Ovary (tissue), 3 donors: Measurements from ENCODE around the gene PLEKHH3.

Experiments used
- POLR2A ChIP-seq: fragments of 450-650 bp; IDR thresholded peaks from one replicate; pipeline ENCODE4 v1.6.1; 2017; ENCODE audit warnings: antibody characterized with exemption, mild to moderate bottlenecking, moderate library complexity
- TF ChIP-seq, protein P1 (sequence below), 3 donors: fragments of 450-650 bp in 2 of 3; fragments of 200-600 bp in 1 of 3; IDR thresholded peaks; one replicate each; pipeline versions ENCODE4 v1.5.1 to v1.8.0; 2016 to 2022; ENCODE audit warnings: antibody characterized with exemption in 3 of 3, mild to moderate bottlenecking in 1 of 3
- donor health status: DM: no; HTN: no; CAD: no.

DNA sequence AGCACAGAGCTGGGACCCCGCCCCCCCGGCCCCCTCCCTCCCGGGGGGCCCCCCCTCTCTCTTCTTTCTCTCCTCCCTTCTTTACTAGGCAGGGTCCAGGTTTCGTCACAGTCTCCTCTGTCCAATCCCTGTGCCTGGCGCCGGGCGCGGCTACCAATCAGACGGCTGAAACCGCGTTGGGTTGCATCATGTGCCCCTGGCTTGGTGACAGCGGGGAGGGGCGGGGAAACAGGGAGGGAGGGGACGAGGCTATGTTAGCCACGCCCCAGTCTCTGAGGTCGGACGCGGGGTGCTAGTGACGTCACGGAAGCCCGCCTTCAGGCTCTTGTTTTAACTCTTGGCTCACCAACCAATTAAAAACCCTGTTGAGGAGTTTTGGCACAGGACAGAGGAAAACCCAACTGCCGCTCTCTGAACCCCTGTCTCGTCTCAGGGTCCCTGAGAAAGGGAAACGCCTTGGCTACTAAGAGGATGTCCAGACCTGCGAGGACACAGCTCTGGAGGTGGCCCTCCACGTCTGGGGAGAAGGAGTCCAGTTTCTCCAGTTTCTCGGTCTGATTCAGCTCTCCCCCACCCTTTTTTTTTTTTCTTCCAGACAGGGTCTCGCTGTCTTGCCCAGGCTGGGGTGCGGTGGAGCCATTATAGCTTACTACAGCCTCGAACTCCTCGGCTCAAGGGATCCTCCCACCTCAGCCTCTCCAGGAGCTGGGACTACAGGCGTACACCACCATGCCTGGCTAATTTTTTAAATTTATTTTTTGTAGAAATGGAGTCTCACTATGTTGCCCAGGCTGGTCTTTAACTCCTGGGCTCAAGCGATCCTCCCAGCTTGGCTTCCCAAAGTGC, 441 bp upstream of the PLEKHH3 start:
- TF ChIP-seq, protein P1, sequence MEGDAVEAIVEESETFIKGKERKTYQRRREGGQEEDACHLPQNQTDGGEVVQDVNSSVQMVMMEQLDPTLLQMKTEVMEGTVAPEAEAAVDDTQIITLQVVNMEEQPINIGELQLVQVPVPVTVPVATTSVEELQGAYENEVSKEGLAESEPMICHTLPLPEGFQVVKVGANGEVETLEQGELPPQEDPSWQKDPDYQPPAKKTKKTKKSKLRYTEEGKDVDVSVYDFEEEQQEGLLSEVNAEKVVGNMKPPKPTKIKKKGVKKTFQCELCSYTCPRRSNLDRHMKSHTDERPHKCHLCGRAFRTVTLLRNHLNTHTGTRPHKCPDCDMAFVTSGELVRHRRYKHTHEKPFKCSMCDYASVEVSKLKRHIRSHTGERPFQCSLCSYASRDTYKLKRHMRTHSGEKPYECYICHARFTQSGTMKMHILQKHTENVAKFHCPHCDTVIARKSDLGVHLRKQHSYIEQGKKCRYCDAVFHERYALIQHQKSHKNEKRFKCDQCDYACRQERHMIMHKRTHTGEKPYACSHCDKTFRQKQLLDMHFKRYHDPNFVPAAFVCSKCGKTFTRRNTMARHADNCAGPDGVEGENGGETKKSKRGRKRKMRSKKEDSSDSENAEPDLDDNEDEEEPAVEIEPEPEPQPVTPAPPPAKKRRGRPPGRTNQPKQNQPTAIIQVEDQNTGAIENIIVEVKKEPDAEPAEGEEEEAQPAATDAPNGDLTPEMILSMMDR (IDR thresholded peaks at IDR 0.05) = no peak
- TF ChIP-seq POLR2A = no peak
